Muscle layer of colon (tissue), 2 donors: Measurements from ENCODE around the gene EMC9.

Source experiments
- H3K27ac ChIP-seq: one replicate; pipeline ENCODE4 v1.7.0; 2013; ENCODE audit warnings: low read depth, mild to moderate bottlenecking, low read length, moderate library complexity
- H3K27me3 ChIP-seq, 2 donors: one replicate each; pipeline ENCODE4 v1.7.0; 2013; ENCODE audit warnings: low read length in 2 of 2, mild to moderate bottlenecking in 2 of 2; ENCODE audit not compliant: insufficient read depth in 2 of 2, control insufficient read depth in 1 of 2
- H3K36me3 ChIP-seq: one replicate; pipeline ENCODE4 v1.7.0; 2013; ENCODE audit warnings: mild to moderate bottlenecking, low read length; ENCODE audit not compliant: insufficient read depth
- H3K4me1 ChIP-seq: one replicate; pipeline ENCODE4 v1.7.0; 2013; ENCODE audit warnings: mild to moderate bottlenecking, low read length; ENCODE audit not compliant: insufficient read depth
- H3K4me3 ChIP-seq, 2 donors: one replicate each; pipeline ENCODE4 v1.7.0; 2013; ENCODE audit warnings: low read length in 2 of 2, low read depth in 1 of 2, mild to moderate bottlenecking in 1 of 2, moderate library complexity in 1 of 2
- H3K9ac ChIP-seq: one replicate; pipeline ENCODE4 v1.7.0; 2013; ENCODE audit warnings: low read length
- H3K9me3 ChIP-seq: one replicate; pipeline ENCODE4 v1.7.0; 2013; ENCODE audit warnings: mild to moderate bottlenecking, low read length
- donor health status: abdominal sarcoma.
- donor health status: Adenocarcinoma of cecum.

The EMC9 gene, protein sequence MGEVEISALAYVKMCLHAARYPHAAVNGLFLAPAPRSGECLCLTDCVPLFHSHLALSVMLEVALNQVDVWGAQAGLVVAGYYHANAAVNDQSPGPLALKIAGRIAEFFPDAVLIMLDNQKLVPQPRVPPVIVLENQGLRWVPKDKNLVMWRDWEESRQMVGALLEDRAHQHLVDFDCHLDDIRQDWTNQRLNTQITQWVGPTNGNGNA

GRCh38 chr14:24141097-24141880, at the start of gene EMC9:
Gene EMC9 (minus strand): TSS chr14:24141591. CDS start chr14:24141304, 287 bp downstream.
- H3K4me3 ChIP-seq: peak within 1 kb of the TSS; percentile 76 to 85
- H3K27me3 ChIP-seq: no peaks in the 10 kb centered on the region
- no peaks in the 10 kb centered on the region for H3K9me3 ChIP-seq
- H3K27ac ChIP-seq: peak within 1 kb of the TSS; percentile 96
- peaks cover 40% of the 10 kb centered on the region for H3K36me3 ChIP-seq
- H3K4me1 ChIP-seq: peaks cover 28% of the 10 kb centered on the region
- peak within 1 kb of the TSS; percentile 49 for H3K9ac ChIP-seq

DNA sequence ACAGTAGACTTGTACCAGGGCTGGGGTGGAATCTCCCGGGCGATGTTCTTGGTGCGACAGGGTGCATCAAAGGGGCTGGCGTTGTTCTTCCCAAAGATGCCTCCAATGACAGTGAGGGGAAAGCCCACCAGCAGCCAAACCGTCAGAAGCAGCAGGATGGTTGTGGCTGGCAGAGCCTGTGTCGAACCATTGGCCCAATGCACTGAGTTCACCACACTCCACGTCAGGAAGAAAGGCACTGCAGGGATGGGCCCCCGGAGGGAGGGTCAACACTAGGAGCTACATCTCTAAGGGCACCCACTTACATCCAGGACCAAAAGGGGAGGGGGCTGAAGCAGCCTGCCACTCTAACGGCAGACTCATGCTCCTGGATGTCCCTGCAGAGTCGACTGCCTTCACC, 49.0 kb upstream of the EMC9 start:
- H3K27me3 ChIP-seq: no peaks in the 10 kb centered on the region
- H3K4me3 ChIP-seq: no peak overlapping the region
- no peak overlapping the region for H3K9ac ChIP-seq
- H3K4me1 ChIP-seq: peaks cover 23% of the 10 kb centered on the region
- no peak overlapping the region for H3K27ac ChIP-seq
- H3K9me3 ChIP-seq: no peaks in the 10 kb centered on the region
- H3K36me3 ChIP-seq: peaks cover 32% of the 10 kb centered on the region

- no peak overlapping the region for H3K27ac ChIP-seq
- no peak overlapping the region for H3K4me3 ChIP-seq
- peaks cover 18% of the 10 kb centered on the region for H3K4me1 ChIP-seq
- no peaks in the 10 kb centered on the region for H3K9me3 ChIP-seq
- H3K27me3 ChIP-seq: no peaks in the 10 kb centered on the region
- peaks cover 41% of the 10 kb centered on the region for H3K36me3 ChIP-seq
- no peak overlapping the region for H3K9ac ChIP-seq
These were observed 48.1 kb upstream of the EMC9 start for GRCh38 chr14:24189460-24189859.

GRCh38 chr14:24189059-24189375, 47.6 kb upstream of the EMC9 start:
- Histone ChIP-seq H3K9ac (no peak overlapping the region), H3K4me3 (no peak overlapping the region), H3K4me1 (peaks cover 13% of the 10 kb centered on the region), H3K9me3 (no peaks in the 10 kb centered on the region), H3K27me3 (no peaks in the 10 kb centered on the region), H3K36me3 (peaks cover 46% of the 10 kb centered on the region), H3K27ac (peak overlapping the region; percentile 4)

- H3K9ac ChIP-seq: peak within 1 kb of the TSS; percentile 37
- H3K9me3 ChIP-seq: no peaks in the 10 kb centered on the region
- peaks cover 12% of the 10 kb centered on the region for H3K4me1 ChIP-seq
- H3K36me3 ChIP-seq: peaks cover 50% of the 10 kb centered on the region
- peak within 1 kb of the TSS; percentile 47 to 55 for H3K4me3 ChIP-seq
- no peaks in the 10 kb centered on the region for H3K27me3 ChIP-seq
- peak within 1 kb of the TSS; percentile 74 for H3K27ac ChIP-seq
These were observed 47.1 kb upstream of the EMC9 start, which contains the start of gene IPO4 for GRCh38 chr14:24188251-24189058. Gene IPO4 (minus strand): TSS chr14:24188816. CDS start chr14:24188787, 29 bp downstream.

DNA sequence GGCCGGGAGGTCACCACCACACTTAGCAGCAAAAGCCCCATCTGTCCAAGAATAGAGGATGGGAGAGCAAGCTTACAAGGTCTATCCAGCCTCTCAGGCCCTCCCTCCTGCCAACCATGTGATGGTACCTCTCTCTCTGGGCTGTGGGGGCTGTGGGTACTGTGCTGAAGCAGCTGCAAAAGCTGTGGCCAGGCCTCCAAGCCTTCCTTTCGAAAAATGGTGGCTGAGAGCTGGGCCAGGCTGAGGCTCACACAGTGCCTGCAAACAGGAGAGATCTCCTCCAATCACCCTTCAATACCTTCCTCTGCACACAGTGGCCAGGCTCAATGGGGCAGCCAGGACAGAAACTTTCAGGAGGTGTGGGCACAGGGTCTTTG, 46.1 kb upstream of the EMC9 start:
- Histone ChIP-seq H3K27ac (no peak overlapping the region), H3K9ac (peak overlapping the region; percentile 37), H3K27me3 (no peaks in the 10 kb centered on the region), H3K36me3 (peaks cover 51% of the 10 kb centered on the region), H3K4me3 (peak overlapping the region in 1 of 2 donors; percentile 47), H3K4me1 (peaks cover 12% of the 10 kb centered on the region), H3K9me3 (no peaks in the 10 kb centered on the region)

DNA sequence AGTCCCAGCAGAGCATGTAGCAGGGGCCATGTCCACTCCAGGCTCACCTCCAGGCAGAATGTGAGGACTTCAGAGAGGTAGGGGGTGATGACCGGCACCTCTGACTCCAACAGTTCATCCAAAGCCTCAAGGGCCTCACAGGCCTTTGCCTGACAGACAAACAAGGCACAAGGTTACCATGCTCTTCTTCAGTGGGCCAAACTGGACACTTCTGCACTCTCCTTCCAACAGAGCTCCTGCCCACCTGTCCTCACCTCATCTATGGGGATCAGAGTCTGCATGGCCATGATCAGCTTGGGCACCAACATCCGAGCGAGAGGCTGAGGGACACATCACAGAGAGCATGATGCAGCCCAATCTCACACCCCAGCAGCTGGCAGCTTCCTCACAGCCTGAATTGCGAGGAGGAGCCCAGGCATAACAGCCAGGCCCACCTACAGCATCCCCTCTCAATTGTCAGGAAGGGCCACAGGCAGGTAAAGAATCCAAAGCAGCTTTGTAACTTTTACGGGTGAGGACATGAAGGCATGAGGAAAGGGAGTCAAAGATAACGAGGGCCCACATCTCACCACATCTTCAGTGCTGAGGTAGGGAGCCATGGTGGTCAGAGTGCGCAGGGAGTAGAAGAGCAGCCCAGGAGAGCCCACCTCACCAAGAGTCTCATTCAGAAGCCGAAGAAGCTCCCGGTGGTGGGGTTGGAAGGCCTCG, 45.6 kb upstream of the EMC9 start:
- no peaks in the 10 kb centered on the region for H3K9me3 ChIP-seq
- no peak overlapping the region for H3K9ac ChIP-seq
- peak overlapping the region in 1 of 2 donors; percentile 47 for H3K4me3 ChIP-seq
- no peaks in the 10 kb centered on the region for H3K27me3 ChIP-seq
- peaks cover 12% of the 10 kb centered on the region for H3K4me1 ChIP-seq
- H3K36me3 ChIP-seq: peaks cover 51% of the 10 kb centered on the region
- no peak overlapping the region for H3K27ac ChIP-seq

DNA sequence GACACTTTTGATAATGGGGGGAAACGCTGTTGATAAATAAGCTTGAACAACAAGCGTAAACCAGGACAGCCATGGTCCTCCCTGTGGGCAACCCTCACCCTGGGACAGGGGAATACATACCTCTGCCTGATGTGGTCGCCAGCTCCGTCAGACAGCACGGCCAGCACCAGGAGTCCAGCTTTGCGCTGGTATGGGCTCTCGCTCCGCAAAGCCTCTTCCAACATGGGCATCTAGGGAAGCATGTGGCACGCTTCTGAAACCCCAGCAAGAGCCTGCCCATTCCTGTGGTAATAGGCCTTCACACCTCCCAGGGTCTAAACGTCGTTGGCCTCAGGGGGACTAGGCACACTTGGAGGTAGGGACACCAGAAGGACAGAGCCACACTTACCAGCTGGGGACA, 44.4 kb upstream of the EMC9 start:
- no peaks in the 10 kb centered on the region for H3K9me3 ChIP-seq
- H3K27ac ChIP-seq: no peak overlapping the region
- H3K36me3 ChIP-seq: peaks cover 58% of the 10 kb centered on the region
- no peak overlapping the region for H3K4me3 ChIP-seq
- H3K4me1 ChIP-seq: peaks cover 14% of the 10 kb centered on the region
- H3K9ac ChIP-seq: no peak overlapping the region
- H3K27me3 ChIP-seq: no peaks in the 10 kb centered on the region

DNA sequence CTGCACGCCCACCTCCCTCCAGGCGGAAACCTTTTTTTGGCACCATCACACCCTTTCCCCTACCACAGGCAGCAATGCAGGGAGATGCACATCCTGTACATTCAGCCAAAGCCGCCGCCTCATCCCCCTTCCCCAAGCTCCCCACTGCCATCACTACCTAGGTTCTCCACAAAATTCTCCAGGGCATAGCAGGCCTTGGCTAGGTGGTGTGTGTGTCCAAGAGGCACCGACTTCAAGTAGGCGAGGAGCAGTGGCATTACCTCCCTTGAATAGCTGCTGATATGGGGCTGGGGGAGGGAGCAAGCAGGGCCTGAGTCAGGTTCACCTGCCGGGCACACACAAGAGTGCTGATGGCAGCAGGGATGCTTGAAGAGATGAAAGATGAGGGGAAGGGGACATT, 43.6 kb upstream of the EMC9 start:
- Histone ChIP-seq H3K4me3 (no peak overlapping the region), H3K9ac (no peak overlapping the region), H3K4me1 (peaks cover 21% of the 10 kb centered on the region), H3K9me3 (no peaks in the 10 kb centered on the region), H3K27me3 (no peaks in the 10 kb centered on the region), H3K27ac (no peak overlapping the region), H3K36me3 (peaks cover 58% of the 10 kb centered on the region)

- Histone ChIP-seq H3K4me1 (peaks cover 23% of the 10 kb centered on the region), H3K27me3 (no peaks in the 10 kb centered on the region), H3K27ac (no peak overlapping the region), H3K9me3 (no peaks in the 10 kb centered on the region), H3K4me3 (no peak overlapping the region), H3K9ac (no peak overlapping the region), H3K36me3 (peaks cover 62% of the 10 kb centered on the region)
These were observed 42.9 kb upstream of the EMC9 start for GRCh38 chr14:24184104-24184970.
